Upper lobe of left lung (tissue), 4 donors: ENCODE results near the gene DOK7.

ENCODE experiments used
- CTCF ChIP-seq, 6 experiments: fragments of 450-650 bp in 4 of 6; fragments of 200-600 bp in 2 of 6; sonication (generic) in 2 of 6; IDR thresholded peaks; one replicate each; pipeline ENCODE4 v1.5.1; 2016 to 2019; ENCODE audit warnings: antibody characterized with exemption in 6 of 6
- EP300 ChIP-seq, 4 donors: sonication (generic); formaldehyde crosslinking; IDR thresholded peaks; one replicate each; pipeline ENCODE4 v1.5.1; 2017; ENCODE audit warnings: antibody characterized with exemption in 4 of 4, control low read depth in 2 of 4
- POLR2A ChIP-seq, 4 donors: fragments of 450-650 bp; IDR thresholded peaks; one replicate each; pipeline ENCODE4 v1.5.1; 2016 to 2017; ENCODE audit warnings: antibody characterized with exemption in 4 of 4, mild to moderate bottlenecking in 2 of 4
- POLR2AphosphoS5 ChIP-seq, 2 donors: sonication (generic); formaldehyde crosslinking; IDR thresholded peaks; one replicate each; pipeline ENCODE4 v1.5.1; 2017; ENCODE audit warnings: antibody characterized with exemption in 2 of 2

GRCh38 chr4:3505231-3505630 is 42.1 kb downstream of the DOK7 start:
- TF ChIP-seq CTCF (IDR thresholded peaks at IDR 0.05) (no peak), POLR2AphosphoS5 (IDR thresholded peaks at IDR 0.05) (no peak), POLR2A (IDR thresholded peaks at IDR 0.05) (no peak), EP300 (IDR thresholded peaks at IDR 0.05) (no peak)
